HG02763 (cell line): ENCODE measurements around the gene SLC8B1.

Experiments used
- ATAC-seq: cut with Tn5 transposase; IDR thresholded peaks from one replicate; pipeline ENCODE4 v1.9.1; 2021; ENCODE audit warnings: mild to moderate bottlenecking, moderate library complexity; ENCODE audit not compliant: unreplicated experiment

The SLC8B1 gene

GRCh38 chr12:113296557-113297213, 38.2 kb downstream of the SLC8B1 start:
- ATAC-seq = no peak

- no peak for ATAC-seq
These were observed 38.9 kb downstream of the SLC8B1 start for GRCh38 chr12:113295886-113296556.

GRCh38 chr12:113293100-113293499, 41.8 kb downstream of the SLC8B1 start:
- ATAC-seq = no peak

- ATAC-seq = no peak
These were observed 42.4 kb downstream of the SLC8B1 start for GRCh38 chr12:113292547-113292946.

- ATAC-seq = no peak
These were observed 42.8 kb downstream of the SLC8B1 start for GRCh38 chr12:113292091-113292490.

GRCh38 chr12:113291586-113291985, 43.3 kb downstream of the SLC8B1 start:
- no peak for ATAC-seq

GRCh38 chr12:113290506-113290905, 44.4 kb downstream of the SLC8B1 start:
- no peak for ATAC-seq

DNA sequence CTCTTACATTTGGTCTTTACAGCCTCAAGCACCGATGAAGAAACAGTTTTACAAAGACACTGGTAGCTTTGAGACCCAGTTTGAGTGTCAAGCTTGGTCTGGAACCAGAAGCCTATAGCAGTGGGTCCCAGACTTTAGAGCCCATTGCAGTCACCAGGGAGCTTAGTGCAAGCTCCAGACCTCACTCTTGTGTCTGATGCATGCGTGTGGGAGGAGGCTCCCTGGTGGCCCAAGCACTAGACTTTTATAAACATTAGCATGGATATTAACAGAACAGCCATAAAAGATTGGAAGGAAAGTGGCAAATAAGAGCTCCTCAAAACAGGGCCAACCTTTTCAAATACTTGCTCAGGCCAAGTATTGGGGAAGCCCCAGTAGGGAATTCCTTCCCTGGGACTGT, 45.5 kb downstream of the SLC8B1 start:
- no peak for ATAC-seq

- ATAC-seq = no peak
These were observed 47.0 kb downstream of the SLC8B1 start for GRCh38 chr12:113287899-113288282.

- no peak for ATAC-seq
These were observed 47.6 kb downstream of the SLC8B1 start for GRCh38 chr12:113287146-113287898.

GRCh38 chr12:113286712-113287111, 48.2 kb downstream of the SLC8B1 start:
- no peak for ATAC-seq

GRCh38 chr12:113285679-113286610, 49.0 kb downstream of the SLC8B1 start:
- no peak for ATAC-seq

GRCh38 chr12:113284751-113285150, 50.2 kb downstream of the SLC8B1 start:
- ATAC-seq = no peak

DNA sequence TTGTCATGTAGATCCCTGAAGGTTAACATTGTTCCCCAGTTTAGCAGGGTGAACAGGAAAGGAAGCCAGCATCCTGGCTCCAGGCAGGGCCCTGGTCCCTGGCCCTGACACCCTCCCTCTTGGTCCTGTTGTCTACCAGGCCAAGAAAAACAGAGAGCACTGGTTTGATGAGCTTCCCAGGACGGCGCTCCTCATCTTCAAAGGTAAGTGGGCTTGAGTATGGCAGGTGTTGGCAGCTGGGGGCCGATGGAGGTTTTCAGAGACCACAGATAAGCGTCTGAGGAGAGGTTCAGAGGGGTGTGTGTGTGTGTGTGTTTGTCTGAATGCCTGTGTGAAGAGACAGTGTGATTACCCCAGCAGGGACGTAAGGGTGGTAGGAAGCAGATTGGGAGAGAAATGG, 56.3 kb downstream of the SLC8B1 start:
- ATAC-seq = no peak

GRCh38 chr12:113278141-113278540, 56.8 kb downstream of the SLC8B1 start:
- ATAC-seq = no peak

DNA sequence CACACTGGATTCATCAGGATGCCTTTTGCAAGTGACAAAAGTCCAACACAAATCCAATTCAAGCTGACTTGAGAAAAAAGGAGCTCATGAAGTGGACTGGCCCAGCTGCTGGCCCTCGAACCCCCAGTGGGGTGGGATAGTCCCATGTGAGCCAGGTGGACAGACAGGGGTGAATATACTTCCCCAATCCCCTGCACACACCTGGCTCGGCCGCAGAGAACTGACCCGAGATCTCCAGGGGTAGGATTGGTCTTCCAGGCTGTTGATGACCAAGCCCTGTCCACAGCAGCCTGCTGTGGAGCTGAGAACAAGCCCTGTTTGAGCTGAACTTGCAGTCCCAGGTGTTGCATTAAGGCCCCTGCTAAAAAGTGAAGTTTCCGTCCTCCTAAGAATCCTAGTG, 57.4 kb downstream of the SLC8B1 start:
- ATAC-seq = no peak

DNA sequence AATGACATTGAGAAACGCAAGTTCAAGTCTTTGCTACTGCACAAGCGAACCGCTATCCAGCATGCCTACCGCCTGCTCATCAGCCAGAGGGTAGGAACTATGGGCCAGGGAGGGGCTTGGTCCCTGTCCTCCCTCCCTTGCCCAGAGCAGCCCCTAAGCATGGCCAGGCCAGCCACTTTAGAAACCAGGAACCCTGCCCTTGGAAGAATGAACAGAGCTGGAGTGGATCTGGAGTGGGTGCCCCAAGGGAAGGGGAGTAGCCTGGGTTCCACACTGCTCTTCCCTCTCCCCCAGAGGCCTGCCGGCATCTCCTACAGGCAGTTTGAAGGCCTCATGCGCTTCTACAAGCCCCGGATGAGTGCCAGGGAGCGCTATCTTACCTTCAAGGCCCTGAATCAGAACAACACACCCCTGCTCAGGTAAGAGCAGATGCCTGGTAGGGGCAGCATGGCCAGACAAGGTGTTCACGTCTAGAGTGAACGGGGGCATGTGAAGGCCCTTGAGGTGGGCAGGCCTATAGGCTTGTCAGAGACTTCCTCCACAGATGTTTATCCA, 57.9 kb downstream of the SLC8B1 start:
- no peak for ATAC-seq

GRCh38 chr12:113276306-113276705, 58.6 kb downstream of the SLC8B1 start:
- no peak for ATAC-seq

GRCh38 chr12:113274848-113275247, 60.1 kb downstream of the SLC8B1 start:
- no peak for ATAC-seq

GRCh38 chr12:113273053-113273725, 61.7 kb downstream of the SLC8B1 start:
- no peak for ATAC-seq
